HG02981 (cell line): ENCODE data around the gene GJD3.

Experiments used
- ATAC-seq: cut with Tn5 transposase; IDR thresholded peaks from one replicate; pipeline ENCODE4 v1.9.1; 2021; ENCODE audit warnings: mild to moderate bottlenecking, moderate library complexity; ENCODE audit not compliant: unreplicated experiment

Gene GJD3

GRCh38 chr17:40352779-40353394, 11.7 kb downstream of the GJD3 start:
- ATAC-seq: no peak

- no peak for ATAC-seq
Measured at GRCh38 chr17:40352237-40352778, 12.2 kb downstream of the GJD3 start.

DNA sequence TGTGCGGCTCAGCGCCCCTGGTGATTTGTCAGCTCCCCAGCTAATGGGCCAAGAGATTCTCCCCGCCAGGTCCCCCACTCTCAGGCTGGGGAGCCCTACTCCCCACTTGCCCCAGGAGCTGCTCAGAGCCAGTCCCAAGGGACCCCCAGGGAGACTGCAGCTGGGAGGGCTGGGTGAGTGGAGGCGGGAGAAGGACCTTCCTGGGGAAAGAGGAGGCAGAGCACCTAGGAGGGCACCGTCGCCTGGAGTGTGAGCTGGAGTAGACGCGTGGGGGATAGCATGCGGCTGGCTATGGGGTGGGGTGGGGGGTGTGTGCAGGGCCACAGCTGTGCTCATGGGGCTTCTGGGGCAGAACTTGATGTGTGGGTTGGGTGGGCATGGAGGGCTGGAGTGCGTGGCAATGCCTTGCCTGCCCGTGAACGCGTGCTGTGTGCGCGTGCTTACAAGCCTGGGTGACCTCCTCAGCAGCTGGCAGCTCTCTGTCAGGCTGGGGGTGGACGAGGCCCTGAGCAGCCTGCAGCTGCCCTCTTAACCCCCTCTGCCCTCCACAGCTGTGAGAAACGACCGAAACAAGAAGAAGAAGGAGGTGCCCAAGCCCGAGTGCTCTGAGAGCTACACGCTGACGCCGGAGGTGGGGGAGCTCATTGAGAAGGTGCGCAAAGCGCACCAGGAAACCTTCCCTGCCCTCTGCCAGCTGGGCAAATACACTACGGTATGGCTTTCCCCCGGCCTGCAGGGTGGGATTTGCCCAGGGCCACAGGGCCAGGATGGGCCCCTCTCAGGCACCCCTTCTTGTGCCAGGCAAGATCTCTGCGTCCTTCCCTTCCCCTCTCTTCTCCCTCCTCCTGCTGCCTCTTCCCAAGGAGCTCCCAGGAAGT, 12.9 kb downstream of the GJD3 start:
- no peak for ATAC-seq

GRCh38 chr17:40350689-40351358, 13.7 kb downstream of the GJD3 start:
- no peak for ATAC-seq

DNA sequence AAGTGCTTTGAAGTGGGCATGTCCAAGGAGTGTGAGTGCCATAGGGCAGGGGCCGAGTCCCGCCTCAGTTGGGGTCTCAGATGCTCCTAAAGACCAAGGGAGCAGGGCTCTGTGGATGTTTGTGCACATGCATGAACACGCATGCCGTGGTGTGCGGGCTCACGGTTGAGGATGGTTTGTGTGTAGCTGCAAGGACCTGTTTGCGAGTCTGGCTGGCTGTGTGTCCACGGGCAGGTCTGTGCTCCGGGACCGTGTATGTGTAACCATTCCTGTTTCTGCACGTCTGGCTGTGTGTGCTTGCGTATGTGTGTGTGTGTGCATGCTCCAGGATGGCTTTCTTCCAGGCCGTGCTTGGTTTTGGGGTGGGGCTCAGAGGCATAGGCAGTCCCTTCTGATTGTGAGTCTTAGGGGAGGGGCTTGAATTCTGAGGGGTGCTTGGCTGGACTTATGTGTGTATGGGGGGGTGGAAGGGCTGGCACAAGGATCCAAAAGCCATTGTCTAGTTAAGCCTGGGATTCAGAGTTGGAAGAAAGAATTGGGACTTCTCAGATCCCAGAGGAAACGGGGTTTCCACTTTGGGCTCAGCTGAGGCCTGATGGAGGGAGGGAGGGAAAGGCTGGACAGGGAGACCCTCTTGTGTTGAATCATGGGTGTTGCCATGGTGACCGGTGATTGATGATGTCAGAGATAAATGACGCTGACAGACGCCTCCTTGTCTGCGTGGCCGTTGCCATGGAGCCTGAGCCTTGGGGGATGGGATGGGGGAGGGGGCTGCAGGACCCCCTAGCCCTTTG, 14.4 kb downstream of the GJD3 start:
- ATAC-seq: no peak

GRCh38 chr17:40349477-40349894, 15.1 kb downstream of the GJD3 start:
- ATAC-seq: no peak

- no peak for ATAC-seq
Measured at GRCh38 chr17:40348562-40349476, 15.7 kb downstream of the GJD3 start.

DNA sequence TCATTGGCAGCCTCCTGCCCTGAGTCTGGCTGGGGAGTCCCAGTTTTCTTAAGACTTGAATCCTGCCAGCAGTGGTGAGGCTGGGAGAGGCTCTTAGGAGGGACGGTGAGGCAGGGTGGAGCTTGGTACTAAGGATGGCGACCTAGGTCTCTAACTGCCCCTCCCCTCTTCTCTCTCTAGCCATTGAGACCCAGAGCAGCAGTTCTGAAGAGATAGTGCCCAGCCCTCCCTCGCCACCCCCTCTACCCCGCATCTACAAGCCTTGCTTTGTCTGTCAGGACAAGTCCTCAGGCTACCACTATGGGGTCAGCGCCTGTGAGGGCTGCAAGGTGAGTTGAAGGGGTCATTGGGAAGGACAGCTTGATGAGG, 16.4 kb downstream of the GJD3 start:
- ATAC-seq: no peak

DNA sequence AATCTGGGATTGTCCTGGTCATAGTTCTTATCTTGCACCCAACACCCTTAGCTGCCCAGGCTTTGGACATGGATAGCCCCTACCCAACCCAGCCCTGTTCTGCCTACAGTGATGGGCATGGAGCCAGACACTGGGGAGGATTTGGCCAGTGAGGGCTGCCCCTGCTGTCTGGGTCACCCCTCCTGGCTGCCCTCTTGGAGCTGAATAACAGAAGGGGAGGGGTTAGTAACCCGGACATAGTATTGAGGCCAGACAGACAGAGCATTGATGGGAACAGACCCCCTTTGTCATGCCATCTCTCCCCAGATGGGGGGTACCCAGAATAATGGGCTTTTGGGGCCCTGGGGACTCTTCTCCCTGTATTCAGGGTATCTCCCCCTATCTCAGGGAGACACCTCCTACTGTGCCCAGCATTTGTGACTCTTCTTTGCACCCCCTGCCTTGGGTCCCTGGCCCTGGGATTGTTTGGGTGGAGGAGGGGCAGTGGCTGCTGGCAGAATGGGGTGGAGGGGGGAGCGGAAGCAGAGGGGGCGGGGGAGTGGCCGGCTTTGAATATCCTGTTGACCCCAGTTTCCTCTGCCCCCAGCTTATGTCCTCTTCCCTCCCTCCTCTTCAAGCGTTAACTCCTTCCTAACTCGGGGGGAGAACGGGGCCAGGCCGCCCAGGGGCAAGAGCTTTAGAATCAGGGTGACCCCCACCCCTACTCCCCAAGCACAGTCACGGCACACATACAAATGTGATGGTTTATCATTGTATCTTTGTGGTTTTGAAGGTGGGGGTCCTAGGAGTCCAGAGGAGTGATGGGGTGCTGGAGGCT, 17.0 kb downstream of the GJD3 start:
- no peak for ATAC-seq

DNA sequence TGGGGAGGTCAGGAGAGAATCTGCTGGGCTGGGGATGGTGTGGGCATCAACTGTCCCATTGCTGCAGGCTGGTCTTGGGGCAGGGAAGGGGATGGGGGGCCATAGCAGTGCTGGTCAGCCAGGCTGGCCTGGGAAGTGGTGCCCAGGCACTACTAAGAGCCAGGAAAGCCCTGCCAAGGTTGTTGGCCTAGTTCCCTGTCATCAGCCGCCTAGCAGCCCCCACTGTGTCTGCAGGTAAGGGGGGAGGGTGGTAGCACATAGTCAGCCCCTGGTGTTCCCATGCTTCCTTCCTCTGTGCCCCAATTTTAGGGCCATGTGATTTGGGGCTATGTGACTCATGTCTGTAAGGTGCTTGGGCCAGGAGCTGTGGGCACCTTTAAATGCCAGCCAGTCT, 17.8 kb downstream of the GJD3 start:
- ATAC-seq: no peak

DNA sequence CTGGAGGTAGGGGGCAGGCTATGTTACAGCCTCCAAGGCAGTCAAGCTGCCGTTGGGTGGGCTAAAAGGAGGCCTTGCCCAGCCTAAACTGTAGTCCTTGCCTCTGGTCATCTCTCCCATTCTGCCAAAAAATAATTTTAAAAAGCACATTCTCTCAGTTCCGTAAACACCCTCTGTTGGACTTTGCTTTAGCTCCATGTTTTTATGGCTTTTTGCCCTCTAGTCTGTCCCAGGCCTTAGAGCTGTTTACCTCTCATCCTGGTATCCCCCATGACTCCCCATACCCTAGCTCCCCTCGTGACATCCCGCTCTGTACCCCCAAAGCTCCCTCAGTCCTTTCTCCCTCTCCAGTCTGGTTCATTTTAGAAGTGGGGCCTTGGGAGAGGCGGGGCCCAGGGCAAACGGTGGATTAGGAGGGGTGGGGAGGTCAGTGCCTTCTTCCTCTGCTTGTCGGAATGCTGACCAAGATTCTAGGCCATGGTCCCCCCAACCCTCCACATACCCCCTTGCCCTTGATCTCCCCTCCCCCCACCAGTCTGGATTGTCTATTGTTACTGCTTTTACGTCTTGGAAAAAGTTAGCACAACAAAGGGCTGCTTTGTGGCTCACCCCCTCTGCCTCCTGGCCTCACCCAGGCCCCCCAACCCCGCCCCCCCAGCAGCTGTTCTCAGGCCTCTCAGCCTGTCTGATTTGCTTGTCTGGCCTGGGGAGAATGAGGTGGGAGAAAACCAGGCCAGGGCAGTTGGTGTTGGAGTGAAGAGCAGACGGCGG, 18.4 kb downstream of the GJD3 start:
- ATAC-seq: no peak

DNA sequence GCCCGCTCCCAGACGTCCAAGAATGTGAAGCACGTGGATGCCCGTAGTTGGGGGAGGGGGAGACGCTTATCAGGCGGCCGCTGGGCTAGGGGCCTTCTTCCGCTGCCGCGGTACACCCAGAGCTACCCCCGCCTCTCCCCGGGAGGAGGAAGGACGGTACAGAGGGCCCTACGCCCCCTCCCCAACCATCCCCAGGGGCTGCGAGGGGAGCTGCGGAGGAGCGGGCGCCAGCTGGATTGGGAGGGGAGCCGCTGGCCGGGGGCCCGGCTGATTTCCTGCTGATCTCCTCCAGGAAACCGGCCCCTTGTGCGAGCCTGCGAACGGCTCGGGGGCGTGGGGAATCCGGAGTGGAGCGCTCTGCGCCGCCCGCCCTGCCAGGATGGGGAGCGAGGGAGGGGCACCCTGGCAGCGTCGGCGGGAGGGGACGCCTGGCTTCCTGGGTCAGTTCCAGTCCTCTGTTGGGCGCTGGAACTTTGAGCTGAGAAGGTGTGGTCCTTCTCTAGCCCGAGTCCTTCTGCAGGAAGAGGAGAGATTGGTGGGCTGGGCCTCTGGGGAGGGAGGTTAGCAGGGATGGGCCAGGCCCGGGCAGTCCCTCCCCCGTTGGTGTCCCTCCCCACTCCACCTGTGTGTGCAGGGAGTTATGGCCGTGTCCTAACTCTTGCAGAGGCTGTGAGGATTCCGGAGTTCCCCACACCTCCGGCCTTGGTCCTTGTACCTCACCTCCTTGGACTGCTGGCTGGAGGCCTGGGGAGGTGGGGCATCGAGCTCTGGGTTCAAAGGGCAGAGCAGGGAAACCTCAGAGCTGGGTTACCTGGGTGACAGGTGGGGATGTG, 19.2 kb downstream of the GJD3 start:
- no peak for ATAC-seq

DNA sequence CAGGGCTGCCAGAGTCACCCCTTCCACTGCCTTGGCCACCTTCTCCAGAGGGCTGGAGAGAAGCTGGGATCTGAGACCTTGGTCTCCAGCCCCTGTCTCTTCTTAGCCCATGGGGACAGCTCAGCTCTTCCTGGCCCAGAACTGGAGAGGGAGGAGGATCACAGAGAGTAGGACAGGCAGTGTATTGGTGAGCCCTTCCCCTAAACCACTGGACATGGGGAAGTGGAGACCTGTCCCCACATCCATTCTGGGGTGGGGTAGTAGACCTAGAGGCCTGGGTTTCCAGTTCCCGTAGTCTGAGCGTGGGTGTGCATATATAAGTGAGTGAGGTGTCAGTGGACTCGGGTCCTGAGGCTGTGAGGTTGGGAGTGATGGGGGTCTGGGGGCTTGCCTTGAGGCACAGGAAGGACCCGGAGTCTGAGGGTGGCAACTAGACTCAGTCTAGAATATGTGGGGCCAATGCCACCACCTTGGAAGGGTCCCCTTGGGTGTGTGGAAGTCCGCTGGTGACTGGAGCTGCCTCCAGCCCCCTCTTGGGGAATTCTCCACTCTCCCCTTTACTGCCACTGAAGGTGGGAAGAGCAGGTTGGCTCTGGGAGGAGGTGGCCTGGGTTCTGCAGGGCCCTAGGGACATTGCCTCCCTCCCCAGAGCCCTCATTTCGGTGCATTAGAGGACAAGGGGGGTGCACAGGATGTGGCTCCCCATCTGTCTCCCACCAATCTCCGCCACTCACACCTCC, 19.9 kb downstream of the GJD3 start:
- no peak for ATAC-seq

DNA sequence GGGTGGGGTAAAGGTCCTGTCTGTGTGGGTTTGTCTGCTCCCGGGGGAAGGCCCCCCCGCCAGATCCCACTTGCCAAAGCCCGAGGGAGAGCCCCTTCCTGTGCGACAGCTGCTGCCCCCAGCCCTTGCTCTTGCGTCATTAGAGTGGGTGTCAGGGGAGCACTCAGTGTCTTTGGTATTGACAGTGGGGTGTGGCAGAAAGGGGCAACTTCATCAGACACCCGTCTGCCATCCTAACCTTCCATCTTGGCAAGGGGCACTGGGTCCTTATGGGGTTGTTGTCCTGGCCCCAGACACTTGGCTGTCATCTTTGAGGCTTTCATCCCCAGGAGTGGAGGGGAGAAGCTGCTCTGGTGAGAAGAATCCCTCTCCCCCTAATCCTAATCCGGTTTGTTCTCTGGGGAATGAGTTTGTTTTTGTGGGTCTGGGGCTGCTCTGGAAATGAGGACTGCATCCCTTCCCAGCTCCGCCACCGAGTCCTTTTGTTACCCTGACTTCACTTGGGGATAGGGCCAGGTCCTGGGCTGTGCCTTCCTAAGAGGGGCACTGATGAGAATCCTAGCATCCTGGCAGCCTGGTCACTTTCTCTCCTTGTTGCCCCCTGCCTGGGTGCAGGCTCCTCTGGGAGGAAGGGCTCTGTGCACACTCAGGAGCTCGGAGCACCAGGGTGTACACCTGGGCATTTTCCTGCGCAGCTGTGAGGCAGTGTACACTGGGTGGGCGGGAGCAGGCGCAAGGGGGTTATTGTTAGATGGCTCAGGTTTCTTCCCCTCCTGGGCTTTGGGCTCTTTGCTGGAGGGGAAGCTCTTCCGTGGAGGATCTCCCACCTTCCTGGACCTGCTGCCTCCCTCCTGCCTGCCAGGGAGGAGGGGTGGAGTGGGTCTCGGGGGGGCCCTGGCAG, 21.1 kb downstream of the GJD3 start:
- no peak for ATAC-seq

DNA sequence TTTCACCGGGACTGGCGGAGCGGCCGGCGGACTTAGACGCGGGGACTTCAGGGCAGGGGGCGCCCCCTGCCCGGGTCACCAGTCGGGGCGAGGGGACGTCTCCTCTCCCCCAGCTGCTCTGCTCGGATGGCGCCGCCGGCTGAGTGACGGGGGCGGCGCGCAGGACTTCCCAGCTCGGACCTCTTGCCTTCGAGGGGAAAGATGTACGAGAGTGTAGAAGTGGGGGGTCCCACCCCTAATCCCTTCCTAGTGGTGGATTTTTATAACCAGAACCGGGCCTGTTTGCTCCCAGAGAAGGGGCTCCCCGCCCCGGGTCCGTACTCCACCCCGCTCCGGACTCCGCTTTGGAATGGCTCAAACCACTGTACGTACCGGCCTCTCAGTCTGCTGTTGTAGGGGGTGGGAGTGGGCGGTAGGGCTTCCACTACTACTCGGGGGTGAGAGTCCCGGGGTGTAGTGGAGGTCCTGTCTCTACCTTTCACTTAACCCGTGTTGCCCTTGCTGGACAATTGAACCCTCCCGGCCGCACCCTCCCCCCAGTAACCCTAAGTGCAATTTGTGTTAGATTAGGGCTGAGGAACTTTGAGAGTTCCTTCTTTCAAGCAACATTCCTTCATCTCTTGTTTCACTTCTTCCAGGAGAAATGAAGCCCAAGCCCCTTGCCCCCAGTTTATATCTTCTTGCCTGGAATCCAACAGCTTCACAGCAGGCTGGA, 21.9 kb downstream of the GJD3 start:
- ATAC-seq: no peak
